ENCODE results near the gene WDR54.
"Not testable (repeated sequence)": the region's sequence is repeated elsewhere in the genome, so short reads cannot be mapped to it uniquely, and the experiment has no call there.

Gene WDR54

DNA sequence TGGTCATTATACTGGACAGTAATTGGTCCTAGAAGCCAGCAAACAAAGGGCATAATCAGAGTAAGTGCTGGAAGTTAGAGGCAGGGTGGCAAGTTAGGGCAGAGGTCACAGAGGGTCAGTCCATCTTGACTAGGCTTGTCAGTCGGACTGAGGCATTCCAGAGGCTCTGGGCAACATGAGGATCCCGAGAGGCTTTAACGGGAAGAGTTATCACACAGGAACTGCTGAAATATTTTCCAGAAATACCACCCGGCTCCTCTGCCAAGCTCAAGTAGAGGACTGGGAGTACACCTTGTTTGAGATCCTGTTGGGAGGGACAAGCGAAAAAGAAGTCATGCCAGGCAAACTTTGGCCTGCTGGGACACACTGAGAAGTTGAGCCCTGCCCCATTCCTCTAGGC, 13.8 kb upstream of the WDR54 start:
- DNase-seq = no peak

DNA sequence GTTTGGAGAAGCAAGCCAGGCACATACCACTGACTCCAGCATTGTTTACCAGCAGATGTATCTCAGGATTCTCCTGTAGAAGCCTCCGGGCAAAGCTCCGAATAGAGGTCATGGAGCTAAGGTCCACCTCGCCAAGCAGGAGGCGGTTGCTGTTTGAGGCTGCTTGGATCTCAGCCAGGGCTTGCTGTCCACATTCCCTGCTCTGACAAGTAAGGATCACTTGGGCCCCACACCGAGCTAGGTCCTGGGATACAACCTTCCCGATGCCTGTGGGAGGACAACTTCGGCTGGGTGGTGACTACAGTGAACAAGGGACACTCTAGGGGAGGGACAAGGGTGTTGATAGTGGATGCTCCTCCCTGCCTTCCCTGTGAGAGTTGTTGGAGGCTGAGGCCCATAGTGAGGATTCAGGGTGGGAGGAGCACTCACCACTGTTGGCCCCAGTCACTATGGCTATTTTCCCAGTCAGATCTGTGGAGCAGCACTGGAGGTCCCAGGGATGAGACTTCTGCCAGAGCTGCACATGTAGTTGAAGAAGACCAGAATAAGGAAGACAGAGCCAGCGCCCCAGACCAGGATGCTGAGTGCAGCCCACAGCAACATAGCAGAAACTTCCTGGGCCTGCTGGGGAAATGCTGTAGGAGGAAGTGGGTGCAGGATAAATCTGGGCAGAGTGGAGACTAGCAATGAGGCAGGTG, 8.4 kb upstream of the WDR54 start:
- DNase-seq = no peak

GRCh38 chr2:74414441-74414840, 7.1 kb upstream of the WDR54 start:
- peak; percentile 48 for DNase-seq

DNA sequence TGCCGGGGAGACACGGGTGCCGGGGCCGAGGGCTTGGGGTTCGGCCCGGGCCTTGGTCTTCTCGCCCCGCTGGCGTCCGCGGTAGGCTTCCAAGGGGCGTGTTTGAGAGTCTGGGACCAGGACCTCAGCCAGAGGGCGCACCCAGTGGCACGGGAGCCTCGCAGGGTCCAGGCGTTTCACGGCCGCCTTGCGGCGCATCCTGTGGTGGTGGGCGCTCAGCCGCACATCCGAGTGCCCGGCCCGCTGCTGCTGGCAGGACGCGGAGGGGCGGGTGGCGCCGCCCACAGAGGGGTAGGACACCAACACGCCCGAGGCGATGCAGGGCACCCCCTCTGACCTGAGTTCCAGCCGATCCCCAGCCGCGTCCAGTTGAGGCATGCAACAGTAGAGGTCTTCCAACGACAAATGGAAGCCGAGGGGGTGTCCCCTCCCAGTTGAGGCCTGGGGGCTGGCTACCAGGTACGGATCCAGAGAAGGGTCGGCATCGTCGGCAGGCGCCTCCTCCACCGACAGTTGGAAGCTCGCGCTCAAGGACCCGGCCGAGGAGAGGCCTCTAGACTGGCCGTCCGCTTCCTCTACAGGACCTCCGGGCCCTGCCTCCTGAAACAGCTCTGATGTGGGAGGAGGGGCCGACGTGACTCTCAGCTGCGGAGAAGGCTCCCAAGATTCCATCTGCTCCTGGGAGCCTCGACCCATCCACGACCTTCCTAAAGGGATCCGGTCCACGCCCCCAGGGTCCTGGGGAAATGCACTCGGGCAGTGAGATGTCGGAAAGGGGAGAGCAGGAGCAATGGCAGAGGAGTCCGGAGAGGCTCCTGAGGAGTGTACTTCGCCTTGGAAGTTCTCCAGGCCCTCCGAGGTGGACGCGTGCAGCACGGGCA, 6.4 kb upstream of the WDR54 start:
- DNase-seq = no peak

DNA sequence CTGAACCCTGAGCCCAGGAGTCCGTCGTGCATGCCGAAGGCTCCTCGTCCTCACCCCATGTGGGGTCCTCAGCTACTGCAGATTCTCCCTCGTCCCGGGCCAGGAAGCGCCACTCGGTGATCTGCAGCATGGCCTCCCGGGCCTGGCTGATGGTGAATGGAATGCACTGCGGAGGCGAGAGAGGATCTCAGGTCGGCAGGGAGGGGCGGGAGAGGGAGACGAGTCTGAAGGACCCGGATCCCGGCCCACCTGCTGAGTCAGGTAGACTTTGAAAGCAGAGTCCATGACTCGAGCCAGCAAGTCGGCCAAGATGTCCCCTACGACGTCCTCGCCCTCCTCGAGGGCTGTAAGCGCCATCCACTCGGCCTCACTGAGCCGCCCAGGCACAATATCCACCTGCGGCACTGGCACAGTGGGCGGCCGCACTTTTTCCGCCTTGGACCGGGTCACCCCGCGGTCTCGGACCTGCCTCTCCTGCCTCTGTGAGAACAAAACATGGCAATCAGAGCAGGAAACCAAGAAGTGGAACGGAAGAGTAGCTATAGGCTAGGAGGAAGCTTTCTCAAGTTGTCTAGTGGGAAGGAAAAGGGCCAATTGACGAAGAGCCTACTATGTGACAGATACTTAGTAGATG, 5.7 kb upstream of the WDR54 start:
- no peak for DNase-seq

- DNase-seq = no peak
Measured at GRCh38 chr2:74416778-74417177, 4.8 kb upstream of the WDR54 start.

- no peak for DNase-seq
Measured at GRCh38 chr2:74417197-74417596, 4.3 kb upstream of the WDR54 start.

- DNase-seq = no peak
Measured at GRCh38 chr2:74417763-74418162, 3.8 kb upstream of the WDR54 start.

GRCh38 chr2:74418312-74418711, 3.2 kb upstream of the WDR54 start:
- no peak for DNase-seq

- no peak for DNase-seq
Measured at GRCh38 chr2:74419345-74419744, 2.2 kb upstream of the WDR54 start.

GRCh38 chr2:74420006-74420405, 1.5 kb upstream of the WDR54 start:
- DNase-seq = no peak

GRCh38 chr2:74420443-74421103, 957 bp upstream of the WDR54 start:
- DNase-seq = not testable (repeated sequence)

GRCh38 chr2:74423231-74424095, 1.9 kb downstream of the WDR54 start:
- no peak for DNase-seq

GRCh38 chr2:74424139-74424992, 2.8 kb downstream of the WDR54 start:
- DNase-seq = no peak

DNA sequence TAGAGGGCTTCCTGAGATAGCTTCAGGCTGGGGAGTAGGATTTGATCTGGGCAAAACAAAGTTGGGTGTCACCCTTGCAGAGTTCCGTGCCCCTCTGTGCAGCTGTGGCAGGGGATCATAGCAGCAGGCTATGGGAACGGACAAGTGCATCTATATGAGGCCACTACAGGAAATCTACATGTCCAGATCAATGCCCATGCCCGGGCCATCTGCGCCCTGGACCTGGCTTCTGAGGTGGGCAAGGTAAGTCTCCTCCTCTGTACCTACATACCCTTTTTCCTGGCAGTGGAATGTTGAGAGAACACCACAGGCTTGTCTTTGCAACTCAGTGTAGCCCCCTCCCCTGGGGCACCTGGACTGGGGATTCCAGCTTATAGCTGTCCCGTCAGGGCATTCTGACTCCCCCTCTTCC, 3.5 kb downstream of the WDR54 start:
- no peak for DNase-seq

GRCh38 chr2:74425523-74425922, 4.0 kb downstream of the WDR54 start:
- no peak for DNase-seq

DNA sequence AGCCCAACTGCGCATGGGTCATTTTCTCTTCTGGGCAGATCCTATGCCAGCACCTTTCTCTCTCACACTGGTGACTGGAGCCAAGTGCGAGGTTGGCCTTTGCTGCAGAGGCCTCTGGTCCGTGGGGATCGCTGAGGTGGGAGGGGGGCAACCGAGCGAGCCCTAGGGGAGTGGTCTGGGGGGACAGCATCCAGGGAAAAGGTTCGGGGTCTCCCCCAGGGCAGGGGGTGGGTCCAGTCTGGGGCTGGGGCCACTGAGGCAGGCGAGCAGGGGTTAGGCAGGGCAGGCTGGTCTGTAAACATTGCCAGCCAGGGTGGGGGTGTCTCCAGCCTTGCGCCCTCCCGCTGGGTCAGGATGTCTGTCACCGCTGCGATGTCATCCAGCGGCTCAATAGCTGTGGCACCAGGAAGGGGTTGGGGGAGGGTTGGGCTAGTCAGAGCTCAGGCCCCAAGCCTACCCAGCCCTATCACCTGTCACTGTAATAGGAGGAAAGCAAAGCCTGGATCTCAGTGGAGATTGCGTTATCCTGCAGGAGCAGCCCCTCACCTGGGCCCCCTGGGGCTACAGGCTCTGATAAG, 4.7 kb downstream of the WDR54 start:
- DNase-seq = no peak

GRCh38 chr2:74427551-74427950, 6.0 kb downstream of the WDR54 start:
- no peak for DNase-seq

DNA sequence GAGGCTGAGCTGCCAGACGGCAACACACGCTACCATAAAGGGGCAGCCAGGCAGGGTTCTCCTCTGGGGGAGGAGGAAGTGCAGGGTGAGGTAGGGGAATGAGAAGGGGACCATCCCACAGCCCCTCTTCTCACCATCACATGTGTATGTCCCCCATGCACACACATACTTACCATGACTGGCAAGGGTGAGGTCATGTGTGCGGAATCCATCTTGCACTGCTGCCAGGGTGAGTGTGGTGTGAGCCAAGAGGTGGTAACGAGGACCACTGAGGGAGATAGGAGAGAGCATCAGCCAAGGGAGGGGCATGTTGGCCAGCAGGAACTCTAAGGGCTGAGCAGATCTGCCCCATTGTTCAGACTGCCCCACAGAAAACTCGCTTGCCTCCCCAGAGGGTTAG, 7.1 kb downstream of the WDR54 start:
- DNase-seq = no peak

- no peak for DNase-seq
Measured at GRCh38 chr2:74429487-74430451, 8.2 kb downstream of the WDR54 start.

Measured in DMS79 (cell line).